Islet precursor cell (in vitro differentiated cells): ENCODE measurements around the gene ZNF132.
"Not testable (repeated sequence)": the region's sequence is repeated elsewhere in the genome, so short reads cannot be mapped to it uniquely, and the experiment has no call there.

ENCODE experiments used
- DNase-seq: peaks from one replicate; pipeline ENCODE4 v3.0.0-alpha.2; 2018

ZNF132 gene

DNA sequence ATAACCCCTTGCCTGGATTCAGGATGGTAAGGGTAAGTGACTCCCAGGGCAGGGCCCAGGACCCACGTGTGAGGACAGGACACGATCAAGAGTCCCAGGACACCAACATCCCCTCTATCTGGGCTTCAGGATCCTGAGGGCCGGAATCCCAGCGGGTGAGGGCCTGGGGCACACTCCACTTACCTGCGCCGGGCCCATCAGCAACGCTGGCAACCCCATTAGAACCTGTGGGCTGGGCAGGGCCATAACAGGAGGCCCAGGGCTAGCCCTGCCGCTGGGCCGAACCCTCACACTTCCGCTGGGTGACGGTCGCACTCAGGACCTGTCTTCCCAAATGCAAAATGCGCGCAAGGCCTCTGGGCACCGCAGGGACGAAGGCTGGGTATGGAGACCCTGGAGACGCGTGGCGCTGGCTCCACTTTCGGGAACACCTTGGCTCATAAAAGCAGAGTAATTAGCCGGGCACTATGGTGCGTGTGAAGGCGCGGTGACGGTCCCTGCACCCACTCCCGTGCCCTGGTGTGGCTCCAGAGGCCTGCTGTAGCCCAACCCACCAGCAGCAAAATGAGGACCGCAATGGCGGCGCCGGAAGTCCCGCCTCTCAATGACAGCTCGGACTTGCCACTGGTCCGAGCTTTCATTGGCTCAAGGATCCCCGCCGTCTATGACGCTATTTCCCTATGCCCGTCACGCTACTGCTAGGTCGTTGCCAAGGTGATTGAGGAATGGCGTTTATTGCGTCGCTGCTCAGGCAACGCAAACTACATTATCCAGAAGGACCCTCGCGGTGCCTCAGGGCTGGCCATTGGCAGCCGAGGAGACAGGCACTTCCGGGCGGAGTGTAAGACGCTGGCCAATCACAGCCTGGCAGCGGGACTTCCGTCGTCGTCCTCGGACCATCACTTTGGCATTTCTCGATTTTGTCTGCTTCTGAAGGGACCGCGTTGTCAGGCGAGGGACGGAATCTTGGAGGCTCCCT lies at the start of gene ZNF132:
Gene ZNF132 (minus strand): TSS at position 578 of the 979 bp plus-strand sequence. CDS start 332 bp downstream, at position 246.
- DNase-seq = peak; percentile 56

- not testable (repeated sequence) for DNase-seq
Measured at GRCh38 chr19:58484349-58484748, 44.4 kb upstream of the ZNF132 start.

DNA sequence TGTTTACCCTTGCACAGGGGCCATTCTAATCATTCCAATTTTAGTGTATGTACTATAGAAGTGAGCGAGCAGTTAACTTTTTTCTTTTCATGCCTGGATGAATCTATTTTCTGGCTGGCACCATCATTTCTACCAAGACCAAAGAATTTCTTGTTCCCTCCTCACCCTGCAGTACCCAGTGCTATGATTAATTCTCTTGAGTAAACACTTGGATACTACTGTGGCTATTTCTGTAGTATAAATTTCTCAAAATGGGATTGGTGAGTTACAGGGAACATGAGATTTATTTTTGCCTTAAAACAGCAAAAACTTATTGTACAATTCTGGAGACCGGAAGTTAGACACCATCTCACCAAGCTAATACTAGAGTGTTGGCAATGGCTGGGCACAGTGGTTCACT lies 43.8 kb upstream of the ZNF132 start:
- no peak for DNase-seq

- DNase-seq = no peak
Measured at GRCh38 chr19:58482372-58482771, 42.4 kb upstream of the ZNF132 start.

DNA sequence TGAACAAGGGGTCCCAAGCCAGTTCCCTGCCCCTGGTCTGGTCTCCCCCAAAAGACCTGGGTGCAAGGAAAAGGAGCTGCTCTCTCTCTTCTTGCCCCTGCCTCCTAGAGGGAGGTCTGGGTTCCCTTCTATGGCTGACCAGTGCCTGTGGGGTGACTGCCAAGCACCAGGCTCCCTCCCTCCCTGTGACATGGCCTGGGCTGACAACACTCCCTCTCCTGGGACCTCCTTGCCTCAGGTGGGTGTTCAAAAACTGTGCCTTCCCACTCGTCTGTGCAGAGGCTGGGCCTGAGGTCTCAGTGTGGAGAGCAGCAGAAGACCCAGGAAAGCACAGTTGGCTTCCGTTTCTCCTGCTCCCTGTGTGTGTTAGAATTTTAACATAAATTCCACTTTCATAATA lies 40.9 kb upstream of the ZNF132 start:
- no peak for DNase-seq

- no peak for DNase-seq
Measured at GRCh38 chr19:58480481-58480830, 40.5 kb upstream of the ZNF132 start.

DNA sequence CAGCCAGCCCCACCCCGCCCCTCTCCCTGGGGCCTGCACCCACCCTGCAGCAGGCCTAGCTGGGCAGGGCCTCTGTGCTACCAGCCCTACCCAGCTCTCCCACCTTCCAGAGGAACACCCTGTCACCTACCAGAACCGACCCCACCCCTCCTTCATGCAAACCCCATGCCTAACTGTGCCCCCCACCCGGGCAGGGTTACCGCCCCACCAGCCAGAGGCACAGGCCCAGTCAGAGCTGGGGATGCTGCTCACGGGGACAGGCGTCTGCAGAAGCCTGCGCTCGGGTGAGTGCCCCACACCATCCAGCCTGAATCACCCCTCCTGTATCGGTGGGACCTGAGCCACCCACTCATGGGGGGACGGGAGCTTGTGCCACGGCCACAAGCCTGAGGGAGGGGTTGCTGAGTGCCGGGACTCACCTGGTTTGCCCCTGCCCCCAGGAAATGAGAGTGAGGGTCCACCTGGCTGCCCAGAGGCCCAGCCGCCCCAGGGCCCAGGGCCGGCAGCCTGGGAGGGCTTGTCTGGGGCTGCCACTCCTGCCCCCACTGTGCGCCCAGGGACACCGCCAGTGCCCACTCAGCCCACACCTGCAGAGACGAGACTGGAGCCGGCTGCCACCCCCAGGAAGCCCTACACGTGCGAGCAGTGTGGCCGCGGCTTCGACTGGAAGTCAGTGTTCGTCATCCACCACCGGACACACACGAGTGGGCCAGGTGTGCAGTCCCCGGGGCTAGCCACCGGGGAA lies 40.0 kb upstream of the ZNF132 start:
- no peak for DNase-seq

GRCh38 chr19:58479303-58479702 lies 39.4 kb upstream of the ZNF132 start:
- DNase-seq = no peak

- no peak for DNase-seq
Measured at GRCh38 chr19:58477871-58478270, 37.9 kb upstream of the ZNF132 start.

DNA sequence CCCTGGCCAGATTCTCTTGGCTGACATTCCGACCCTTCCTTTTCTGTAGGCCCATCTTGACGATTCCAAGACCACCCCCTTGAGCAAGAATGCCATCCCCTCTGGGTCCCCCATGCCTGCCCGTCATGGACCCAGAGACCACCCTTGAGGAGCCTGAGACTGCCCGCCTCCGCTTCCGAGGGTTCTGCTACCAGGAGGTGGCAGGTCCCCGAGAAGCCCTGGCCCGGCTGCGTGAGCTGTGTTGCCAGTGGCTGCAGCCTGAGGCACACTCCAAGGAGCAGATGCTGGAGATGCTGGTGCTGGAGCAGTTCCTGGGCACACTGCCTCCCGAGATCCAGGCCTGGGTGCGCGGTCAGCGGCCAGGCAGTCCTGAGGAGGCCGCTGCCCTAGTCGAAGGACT lies 37.2 kb upstream of the ZNF132 start:
- DNase-seq = peak; percentile 50

DNA sequence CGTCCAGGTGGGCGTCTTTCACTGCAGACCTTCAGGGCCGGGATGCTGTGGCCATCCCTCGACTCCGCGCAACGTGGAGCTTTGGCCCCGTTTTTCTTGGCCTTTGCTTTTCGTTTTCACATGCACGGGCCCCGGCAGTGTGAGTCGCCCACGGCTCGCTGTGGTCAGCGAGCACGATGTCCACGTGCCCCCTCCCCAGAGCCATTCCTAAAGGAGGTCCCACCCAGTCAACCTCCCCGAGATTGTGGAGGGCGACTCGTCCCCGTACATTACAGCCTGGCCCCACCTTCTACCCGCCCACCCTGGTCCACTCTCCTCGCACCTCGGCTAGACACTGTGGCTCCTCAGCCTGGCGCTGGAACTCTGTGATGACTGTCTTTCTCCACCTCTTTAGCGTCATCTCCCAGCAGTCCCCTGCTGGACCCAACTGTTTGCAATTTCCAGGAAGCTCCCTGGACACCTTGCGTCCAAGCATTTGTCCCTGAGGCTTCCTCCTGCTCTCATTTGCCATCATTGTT lies 36.6 kb upstream of the ZNF132 start:
- DNase-seq = peak; percentile 57

- peak; percentile 98 for DNase-seq
Measured at GRCh38 chr19:58475714-58476497, 36.0 kb upstream of the ZNF132 start, which contains the start of gene ZNF446. Gene ZNF446 (plus strand): TSS chr19:58476352. CDS start chr19:58477219, 867 bp downstream.

DNA sequence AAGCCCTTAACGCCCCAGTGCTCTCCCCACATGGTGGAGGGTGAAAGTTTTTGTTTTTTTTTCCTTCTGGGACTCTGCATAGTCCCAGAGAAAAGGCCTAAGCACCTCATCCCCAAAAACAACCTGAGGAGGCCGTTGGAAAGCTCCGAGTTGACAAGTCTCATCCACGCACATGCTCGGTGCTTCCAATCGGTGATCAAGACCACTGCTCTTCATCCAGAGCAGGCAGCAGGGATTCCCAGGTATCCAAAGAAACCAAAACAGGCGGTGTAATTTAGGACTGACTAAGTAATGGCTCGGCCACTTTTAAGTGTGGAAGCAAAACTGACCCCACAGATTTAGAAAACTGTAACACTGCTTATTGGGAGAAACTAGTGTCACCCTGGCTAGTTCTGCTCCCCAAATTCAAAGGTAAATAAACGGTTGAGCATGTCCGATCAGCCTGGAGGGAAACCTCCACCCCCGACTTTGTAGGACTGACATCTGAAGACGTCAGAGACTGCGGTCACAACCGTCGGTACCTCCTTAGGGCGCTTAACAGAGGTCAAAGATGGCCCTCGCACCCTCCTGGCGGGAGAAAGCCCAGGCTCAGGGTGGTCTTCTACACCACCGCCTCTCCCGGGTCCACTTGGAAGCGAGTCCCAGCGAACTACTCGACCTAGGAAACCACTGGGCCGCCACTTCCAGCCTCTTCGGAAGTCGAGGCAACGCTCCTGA lies 35.2 kb upstream of the ZNF132 start:
- DNase-seq = peak; percentile 51

- peak; percentile 51 for DNase-seq
Measured at GRCh38 chr19:58474291-58474996, 34.5 kb upstream of the ZNF132 start.

- no peak for DNase-seq
Measured at GRCh38 chr19:58473775-58474174, 33.8 kb upstream of the ZNF132 start.

DNA sequence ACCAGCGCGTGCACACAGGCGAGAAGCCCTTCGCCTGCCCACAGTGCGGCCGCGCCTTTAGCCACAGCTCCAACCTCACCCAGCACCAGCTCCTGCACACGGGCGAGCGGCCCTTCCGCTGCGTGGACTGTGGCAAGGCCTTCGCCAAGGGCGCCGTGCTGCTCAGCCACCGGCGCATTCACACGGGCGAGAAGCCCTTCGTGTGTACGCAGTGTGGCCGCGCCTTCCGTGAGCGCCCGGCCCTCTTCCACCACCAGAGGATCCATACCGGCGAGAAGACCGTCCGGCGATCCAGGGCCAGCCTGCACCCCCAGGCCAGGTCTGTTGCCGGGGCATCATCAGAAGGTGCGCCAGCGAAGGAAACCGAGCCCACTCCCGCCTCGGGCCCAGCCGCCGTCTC lies 31.8 kb upstream of the ZNF132 start:
- no peak for DNase-seq

DNA sequence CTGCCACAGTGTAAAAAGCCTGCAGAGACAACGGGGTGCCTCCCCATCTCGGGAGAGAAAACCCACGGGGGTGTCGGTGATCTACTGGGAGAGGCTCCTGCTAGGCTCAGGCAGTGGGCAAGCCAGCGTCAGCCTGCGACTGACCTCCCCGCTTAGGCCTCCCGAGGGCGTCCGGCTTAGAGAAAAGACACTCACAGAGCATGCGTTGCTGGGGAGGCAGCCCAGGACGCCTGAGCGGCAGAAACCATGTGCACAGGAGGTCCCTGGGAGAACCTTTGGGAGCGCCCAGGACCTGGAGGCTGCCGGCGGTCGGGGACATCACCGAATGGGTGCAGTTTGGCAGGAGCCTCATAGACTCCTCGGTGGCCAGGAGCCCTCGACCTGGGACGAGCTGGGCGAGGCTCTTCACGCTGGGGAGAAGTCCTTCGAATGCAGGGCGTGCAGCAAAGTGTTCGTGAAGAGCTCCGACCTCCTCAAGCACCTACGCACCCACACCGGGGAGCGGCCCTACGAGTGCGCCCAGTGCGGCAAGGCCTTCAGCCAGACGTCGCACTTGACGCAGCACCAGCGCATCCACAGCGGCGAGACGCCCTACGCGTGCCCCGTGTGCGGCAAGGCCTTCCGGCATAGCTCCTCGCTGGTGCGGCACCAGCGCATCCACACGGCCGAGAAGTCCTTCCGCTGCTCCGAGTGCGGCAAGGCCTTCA lies 31.0 kb upstream of the ZNF132 start:
- DNase-seq = not testable (repeated sequence)

GRCh38 chr19:58469241-58470013 lies 29.5 kb upstream of the ZNF132 start:
- no peak for DNase-seq

GRCh38 chr19:58468216-58468839 lies 28.4 kb upstream of the ZNF132 start:
- no peak for DNase-seq
